GM19467 (cell line): Measurements from ENCODE around the gene CNBP.
"Not testable (repeated sequence)": the region's sequence is repeated elsewhere in the genome, so short reads cannot be mapped to it uniquely, and the experiment has no call there.

Source experiments
- ATAC-seq: cut with Tn5 transposase; IDR thresholded peaks from one replicate; pipeline ENCODE4 v1.9.1; 2021; ENCODE audit warnings: mild to moderate bottlenecking, moderate library complexity; ENCODE audit not compliant: unreplicated experiment

The CNBP gene

DNA sequence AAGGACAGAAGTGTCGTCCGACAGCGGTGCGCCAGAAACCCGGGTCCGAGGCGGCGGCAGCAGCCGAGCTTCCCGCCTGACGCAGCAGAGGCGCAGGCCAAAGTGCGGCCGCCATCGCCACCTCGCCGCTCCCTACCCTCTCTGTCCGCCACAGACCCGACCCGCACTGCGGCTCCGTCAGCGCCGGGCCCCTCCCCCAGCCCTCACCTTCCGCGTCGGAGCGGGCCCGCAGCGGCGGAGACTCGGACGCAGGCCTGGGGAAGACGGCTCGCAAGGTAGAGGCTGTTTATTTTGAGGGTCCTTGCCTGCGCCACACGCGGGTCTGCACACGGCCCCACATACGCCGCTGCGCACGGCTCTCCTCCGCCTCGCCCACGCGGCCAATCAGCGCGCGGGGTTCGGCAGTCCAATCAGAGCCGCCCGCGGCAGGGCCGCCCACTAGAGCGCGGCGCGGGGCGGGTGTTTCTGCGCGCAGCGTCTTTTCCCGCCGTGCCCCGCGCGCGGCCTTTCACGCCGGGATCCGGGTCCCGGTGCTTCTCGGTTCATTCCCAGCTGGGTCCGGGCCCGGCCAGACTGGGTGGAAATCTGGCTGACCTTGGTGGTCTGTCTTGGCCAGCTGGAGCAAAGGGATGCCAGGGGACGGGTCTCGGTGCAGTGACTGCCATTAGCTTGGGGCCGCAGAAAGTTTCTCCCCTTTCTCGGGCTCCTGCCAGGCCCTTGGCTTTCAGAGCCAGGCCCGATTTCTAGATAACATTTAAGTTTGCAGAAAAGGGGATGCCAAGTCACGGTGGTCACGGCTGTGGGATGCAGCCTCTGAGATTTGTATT, at the start of gene CNBP:
Gene CNBP, minus strand, starts transcription at position 328 of the 827 bp plus-strand sequence. CDS start 12,139 bp downstream, outside the sequence.
- ATAC-seq, result peak; percentile 92

- no peak for ATAC-seq
These were observed 47.8 kb upstream of the CNBP start for GRCh38 chr3:129231331-129232119.

GRCh38 chr3:129230311-129231019, 46.8 kb upstream of the CNBP start:
- no peak for ATAC-seq

GRCh38 chr3:129228891-129229585, 45.3 kb upstream of the CNBP start:
- ATAC-seq, result no peak

DNA sequence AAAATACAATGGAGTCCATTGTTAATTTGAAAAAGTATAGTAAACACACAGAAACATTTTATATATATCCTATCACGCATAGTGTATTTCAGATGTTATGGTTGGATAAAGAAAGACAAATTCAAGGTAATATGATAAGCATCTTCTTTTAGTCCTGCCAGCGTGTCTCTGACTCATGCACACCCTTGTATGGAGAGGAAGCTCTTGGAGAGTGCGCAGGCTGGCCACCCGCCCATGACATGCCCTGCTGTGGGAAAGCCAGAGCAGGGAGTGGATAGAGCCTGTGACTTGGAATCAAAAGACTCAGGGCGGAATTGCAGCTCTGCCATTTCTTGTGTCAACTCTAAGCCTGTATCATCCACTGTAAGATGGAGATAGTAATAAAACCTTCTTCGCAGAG, 42.7 kb upstream of the CNBP start:
- ATAC-seq, result no peak

DNA sequence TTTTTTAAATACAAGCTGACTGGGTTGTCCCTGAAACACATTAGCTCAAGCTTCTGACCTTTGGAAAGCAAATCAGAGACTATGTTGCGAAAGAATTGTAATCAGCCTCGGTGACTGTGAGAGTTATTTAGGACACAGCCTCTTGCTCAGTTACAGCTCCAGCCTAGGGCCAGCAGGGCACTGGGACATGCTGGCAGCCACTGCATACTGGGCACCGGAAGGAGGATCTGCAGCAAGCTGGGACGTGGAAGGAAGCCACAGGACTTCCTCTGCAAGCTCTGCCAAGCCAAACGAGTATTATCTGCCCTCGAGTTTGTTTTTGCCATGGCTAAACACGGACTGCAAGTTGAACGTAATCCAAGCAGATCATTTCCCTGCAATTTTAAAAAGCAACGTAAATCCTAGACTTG, 41.3 kb upstream of the CNBP start:
- no peak for ATAC-seq

GRCh38 chr3:129224387-129224786, 40.7 kb upstream of the CNBP start:
- not testable (repeated sequence) for ATAC-seq

- no peak for ATAC-seq
These were observed 35.0 kb upstream of the CNBP start for GRCh38 chr3:129218742-129219141.

DNA sequence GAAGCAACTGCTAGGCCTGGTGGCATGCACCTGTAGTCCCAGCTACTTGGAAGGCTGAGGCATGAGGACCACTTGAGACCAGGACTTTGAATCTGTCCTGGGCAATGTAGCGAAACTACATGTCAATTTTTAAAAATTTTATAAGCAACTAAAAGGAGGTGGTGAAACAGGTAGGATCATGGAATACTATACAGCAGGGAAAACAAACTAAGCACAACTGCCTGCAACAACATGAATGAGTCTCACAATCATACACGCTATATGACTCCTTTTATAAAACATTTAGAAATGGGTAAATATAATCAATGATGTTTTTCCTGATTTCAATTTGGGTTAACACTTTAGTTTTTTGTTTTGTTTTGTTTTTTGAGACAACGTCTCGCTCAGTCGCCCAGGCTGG, 29.5 kb upstream of the CNBP start:
- ATAC-seq, result no peak

- ATAC-seq, result no peak
These were observed 28.1 kb upstream of the CNBP start for GRCh38 chr3:129211772-129212171.

GRCh38 chr3:129211345-129211744, 27.6 kb upstream of the CNBP start:
- ATAC-seq, result no peak

DNA sequence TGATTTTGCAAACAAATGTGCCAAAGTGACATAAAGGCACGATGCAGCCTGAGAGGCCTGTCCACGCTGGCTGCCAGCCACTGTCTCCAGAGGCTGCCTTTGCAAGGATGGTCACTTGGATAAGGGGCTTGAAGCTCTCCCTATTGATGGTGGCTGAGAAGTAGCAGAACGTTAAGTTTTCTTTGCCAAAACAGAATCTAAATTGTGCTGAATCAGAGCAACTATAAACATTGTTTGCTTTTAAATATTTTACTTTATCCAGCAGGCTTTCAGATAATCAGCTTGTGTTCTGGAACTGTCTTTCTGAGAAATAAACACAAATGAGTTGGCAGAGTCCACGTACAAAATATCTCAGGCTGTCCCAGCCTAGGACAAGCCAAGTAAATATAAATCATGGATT, 23.8 kb upstream of the CNBP start:
- ATAC-seq, result no peak

- ATAC-seq, result no peak
These were observed 21.6 kb upstream of the CNBP start for GRCh38 chr3:129205109-129205832.

- ATAC-seq, result no peak
These were observed 20.8 kb upstream of the CNBP start for GRCh38 chr3:129204473-129204872.

- no peak for ATAC-seq
These were observed 15.7 kb upstream of the CNBP start for GRCh38 chr3:129199366-129199765.

GRCh38 chr3:129197321-129197720, 13.6 kb upstream of the CNBP start:
- no peak for ATAC-seq

- ATAC-seq, result no peak
These were observed 12.9 kb upstream of the CNBP start for GRCh38 chr3:129196601-129197000.

DNA sequence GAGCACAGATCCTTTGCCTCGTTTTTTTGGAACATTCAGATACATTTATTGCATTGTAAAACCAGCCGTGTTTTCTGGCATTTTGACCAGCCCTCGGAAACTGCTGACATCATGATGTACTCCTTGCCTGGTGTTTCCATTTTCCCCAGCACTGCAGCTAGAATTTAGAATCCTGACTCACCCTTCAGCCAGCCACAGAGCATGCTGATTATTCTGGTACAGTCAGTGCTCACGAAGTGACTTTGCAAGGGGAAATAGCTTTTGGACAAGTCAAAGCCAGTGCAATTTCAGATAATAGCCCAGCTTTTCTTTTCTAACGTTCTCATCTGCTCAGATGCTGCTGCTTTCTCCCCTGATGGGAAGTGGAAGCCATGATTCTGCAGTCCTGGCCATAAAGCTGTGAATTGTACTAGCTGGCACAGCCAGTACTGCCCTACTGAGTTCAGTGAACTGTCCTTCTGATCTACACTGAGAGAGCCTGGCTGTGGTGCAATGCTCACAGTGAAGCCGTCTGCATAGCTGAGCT, 12.1 kb upstream of the CNBP start:
- ATAC-seq, result no peak

GRCh38 chr3:129189793-129190192, 6.1 kb upstream of the CNBP start:
- ATAC-seq, result not testable (repeated sequence)

- no peak for ATAC-seq
These were observed 4.2 kb upstream of the CNBP start for GRCh38 chr3:129187857-129188256.
